HG03060 (cell line): ENCODE measurements around the gene ITGB2.

Experiments
- ATAC-seq: cut with Tn5 transposase; IDR thresholded peaks from one replicate; pipeline ENCODE4 v1.9.1; 2021; ENCODE audit warnings: low read depth, moderate number of reproducible peaks; ENCODE audit not compliant: unreplicated experiment

The ITGB2 gene

DNA sequence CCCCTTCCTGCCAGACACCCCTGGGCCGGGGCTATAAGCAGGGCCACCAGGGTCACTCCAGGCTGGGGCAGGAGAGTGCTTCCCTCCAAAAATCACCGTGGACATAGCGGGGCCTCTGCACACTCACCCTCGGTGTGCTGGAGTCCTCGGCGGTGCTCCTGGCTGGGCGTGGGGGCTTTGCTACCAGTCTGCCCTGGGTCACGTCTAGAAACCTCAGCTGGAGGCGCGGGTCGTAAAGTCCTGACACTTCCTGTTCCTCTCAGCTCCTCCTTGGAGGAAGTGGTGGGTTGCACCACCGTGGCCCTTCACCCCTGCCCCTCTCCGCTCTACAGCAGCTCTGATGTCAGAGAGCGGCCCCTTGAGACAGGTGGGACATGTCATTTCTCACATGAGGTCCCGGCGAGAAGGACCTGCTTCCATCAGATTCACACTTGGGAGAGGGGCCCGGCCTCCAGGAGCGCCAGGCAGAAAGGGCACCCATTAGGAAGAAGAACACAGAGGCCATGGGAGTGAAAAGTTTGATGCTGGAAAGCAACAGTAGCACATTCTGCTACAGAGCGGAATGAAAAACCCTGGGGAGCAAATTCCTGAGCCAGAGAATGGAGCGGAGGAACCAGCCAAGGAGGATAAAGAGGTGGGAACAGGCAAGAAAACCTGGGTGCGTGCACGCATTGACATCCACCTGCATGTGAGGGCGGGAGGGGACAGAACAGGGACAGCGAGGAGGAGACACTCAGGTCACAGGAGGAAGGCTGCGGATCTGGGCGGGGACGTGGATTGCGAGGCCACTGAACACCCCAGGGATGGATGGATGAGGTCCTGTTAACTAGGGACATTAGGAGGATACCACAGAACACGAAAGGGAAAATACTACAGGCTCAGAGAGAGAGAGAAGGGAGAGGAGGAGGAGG is at the start of gene ITGB2:
Gene ITGB2, minus strand, starts transcription at position 206 of the 911 bp plus-strand sequence. CDS start 10,117 bp downstream, outside the sequence.
- ATAC-seq = no peak

DNA sequence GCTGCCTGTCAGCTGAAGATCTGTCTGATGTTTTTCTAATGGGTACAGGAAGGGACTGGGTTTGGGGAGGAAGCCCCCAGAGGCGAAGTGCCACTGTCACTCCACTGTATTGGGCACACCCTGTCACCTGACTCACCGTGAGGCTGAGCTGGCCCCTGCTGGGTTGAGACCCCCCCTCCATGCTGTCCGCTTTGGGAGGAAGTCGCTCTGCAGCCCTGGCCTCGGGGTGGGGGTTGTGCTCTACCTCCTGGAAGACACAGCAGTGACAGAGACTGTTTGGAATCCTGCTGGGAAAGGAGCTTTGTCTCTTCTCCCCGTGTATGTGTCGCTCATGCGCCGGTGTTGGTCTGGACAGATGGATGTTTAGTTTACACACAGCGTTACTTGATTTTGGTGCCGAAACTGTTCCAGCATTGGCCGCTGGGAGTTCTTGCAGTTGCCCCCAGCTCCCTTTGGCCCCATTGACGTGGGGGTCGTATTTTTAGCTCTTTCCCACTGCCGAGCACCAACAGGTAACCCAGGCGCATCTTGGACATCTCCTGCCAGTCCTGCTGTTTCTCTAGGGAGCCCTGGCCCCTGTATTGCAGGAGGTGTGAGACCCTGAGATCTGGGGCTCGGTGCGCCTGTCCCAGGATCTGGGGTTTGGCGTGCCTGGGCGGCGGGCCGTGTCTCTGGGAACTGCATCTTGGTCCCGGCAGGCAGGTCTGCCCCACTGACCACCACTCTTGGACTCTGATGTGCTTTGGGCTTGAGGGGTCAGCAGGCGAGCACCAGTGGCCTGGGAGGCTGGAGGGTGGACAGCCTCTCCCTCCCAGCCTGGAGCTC is 49.4 kb upstream of the ITGB2 start:
- no peak for ATAC-seq

DNA sequence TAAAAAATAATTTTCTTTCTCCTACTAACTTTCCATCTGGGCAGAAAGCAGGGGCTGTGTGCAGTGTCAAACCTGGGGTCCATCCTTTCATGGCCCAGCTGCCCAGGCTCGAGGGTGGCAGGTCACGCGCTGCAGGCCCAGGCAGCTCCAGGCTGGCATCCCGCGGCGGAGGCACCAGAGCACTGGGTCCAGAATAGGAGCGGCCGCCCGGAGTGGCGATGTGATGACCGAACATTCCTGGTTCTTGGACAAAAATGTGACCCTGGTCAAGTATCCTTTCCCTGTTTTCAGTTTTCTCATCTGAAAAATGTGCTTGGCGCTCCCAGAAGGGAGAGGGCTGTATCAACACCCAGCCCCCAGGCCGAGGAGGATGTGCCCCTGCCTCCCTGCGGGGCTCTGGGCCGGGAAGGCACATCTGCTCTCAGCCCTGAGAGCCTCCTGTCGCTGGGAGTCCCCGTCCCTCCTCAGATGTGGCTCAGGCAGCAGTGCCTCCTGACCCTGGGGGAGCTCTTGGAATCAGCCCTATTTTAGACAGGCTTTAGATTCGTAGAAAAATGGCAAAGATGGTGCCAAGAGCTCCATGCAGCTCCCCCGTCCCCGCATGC is 48.5 kb upstream of the ITGB2 start:
- no peak for ATAC-seq

DNA sequence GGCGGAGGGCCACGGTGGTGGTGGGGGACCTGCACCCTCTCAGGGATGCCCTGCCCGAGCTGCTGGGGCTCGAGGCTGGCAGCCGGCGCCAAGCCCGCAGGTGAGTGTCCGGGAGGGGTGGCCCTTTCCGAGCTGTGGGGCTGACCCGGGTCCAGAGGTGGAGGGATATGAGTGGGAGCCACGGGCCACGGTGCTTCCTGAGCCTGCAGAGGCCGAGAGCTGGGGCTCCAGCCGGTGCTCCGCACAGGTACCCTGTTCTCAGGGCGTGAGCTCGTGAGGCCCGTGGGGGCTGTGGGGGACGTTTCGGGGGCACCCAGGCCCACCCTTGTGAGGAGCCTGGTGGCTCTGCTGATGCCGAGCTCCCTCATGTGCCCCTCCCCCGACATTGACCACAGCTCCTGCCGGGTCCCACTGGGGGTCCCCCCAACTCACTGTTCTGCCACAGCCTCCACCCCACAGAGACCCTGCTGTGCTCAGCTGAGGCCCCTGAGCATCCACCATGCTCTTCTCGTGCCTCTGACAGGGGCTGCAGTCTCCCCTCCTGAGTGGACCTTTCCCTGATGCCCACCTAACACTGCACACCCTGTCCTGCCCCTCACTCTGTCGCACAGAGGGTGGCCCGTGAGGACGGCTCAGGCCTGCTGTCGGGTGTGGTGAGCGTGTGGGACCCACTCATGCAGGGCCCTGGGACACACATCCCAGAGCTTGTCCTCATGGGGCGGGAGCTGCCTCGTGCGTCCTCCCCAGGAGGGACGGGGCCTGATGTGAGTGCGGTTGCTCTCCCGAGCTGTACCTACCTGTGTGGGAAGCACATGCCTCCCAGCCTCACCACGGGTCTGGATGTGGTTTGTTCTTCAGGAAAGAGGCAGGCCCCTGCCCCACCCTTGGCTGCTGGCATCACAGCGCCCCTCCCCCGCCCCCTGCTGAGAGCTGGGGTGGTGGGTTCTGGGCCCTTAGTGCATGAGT is 46.7 kb upstream of the ITGB2 start:
- ATAC-seq = no peak

DNA sequence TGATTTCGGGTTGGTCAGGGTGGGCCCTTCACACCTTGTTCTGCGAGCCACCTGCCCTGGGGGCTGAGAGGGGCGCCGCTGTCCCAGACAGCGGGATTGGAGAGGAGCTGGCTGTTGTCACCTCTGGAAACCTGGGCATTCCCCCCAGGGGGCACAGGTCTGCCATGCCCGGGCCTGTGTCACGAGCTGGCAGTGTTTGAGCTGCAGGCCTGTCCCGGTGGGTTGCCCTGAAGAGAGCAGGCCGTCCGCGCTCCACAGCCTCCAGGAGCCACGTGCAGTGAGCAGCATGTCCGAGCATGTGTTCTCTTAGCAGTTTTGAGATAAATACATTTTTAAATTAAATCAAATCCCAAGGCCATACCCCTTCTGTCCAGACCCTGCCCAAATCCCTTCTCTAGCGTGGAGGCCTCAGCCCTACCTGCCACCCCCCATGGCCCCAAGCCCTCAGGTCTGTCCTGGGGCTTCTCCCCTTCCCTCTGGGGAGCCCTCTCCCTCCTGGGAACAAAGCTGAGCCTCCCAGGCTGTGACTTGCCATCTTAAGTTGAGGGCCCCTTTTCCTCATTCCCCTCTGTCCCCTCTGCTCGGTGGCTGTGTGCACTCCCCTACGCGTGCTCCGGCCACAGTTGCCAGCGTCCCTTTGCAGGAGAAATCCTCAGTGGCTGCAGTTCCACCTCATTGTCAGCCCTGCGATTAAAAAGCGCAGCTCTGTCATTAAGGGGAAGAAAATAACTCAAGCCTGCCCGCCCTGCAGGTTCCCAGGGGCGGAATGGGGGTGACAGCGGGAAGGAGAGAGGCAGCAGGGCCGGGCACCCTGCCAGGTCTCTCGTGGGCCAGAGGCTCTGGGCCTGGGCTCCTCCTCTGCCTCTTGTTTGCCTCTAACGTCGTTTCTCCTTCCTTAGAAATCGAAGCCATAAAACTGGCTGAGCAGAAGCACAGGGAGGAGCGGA is 45.7 kb upstream of the ITGB2 start:
- no peak for ATAC-seq

DNA sequence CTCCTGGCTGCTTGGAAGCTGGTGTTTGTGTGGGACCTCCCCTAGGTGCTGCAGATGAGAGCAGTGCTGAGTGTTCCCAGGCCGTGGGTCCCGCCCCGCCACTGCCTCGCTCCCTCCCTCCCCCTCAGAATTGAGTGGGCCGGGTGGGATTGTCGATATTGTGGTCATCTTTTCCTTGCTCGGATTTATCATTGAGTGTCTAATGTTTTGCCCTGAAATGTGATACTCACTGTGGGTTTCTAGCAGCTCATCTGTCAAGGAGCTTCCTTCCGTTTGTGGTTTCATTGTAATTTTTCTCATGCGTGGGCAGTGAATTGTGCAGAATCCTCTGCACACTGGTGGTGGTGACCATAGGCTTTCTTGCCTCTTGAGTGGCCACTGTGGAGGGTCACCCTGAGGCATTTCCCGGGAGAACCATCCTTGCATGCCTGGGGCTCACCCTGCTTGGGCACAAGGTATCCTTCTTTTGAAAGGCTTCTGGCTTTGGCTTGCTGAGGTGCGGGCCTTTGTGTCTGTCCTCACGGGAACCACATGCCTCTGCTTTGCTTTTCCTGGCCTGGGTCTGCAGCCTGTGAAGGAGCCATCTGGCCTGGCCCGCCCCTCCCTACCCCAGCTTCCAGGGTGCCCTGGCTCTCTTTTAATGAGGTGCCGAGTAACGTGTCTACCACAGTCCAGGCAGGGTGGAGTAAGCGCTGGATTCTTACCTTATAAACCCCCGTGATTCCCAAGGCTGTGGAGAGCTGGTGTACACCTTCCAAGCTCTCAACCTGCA is 44.7 kb upstream of the ITGB2 start:
- no peak for ATAC-seq

DNA sequence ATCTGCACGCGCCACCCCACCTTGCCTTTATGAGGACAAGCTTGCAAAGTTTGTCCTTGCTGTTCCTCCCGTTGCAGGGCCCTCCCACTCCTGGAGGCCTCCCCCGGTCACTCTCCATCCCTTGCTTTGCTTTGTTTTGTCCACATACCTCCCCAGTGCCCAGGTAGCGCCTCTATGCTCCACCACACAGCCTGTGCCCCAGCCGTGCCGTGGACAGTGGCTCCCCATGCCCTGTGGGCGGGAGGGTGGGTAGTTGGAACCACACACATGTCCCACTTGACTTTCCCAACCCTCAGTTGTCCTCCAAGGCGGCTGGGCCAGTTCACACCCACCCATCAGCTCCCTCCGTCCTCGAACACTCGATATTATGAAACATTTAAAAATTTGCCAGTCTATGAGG is 43.7 kb upstream of the ITGB2 start:
- ATAC-seq = no peak

DNA sequence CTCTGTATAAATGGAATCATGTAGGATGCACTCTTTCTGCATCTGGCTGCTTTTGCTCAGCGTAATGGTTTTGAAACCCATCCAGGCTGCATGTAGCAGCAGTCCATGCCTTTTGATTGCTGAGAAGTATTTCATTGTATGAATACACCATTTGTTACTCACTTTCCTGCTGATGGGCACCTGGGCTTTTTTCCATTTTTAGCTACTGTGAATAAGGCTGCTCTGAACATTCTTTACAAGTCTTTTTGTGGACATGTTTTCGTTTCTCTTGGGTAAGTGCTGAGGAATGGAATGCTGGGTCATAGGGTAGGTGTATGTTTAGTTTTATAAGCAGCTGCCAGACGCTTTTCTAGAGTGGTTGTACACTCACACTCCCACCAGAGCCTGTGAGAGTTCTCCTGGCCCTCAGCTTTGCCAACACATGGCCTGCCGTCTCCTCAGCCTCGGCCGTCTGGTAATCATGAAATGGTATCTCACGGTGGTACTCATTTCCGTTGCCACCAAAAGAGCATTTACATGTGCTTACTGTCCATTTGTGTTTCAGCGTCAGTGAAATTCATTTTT is 41.8 kb upstream of the ITGB2 start:
- ATAC-seq = no peak

DNA sequence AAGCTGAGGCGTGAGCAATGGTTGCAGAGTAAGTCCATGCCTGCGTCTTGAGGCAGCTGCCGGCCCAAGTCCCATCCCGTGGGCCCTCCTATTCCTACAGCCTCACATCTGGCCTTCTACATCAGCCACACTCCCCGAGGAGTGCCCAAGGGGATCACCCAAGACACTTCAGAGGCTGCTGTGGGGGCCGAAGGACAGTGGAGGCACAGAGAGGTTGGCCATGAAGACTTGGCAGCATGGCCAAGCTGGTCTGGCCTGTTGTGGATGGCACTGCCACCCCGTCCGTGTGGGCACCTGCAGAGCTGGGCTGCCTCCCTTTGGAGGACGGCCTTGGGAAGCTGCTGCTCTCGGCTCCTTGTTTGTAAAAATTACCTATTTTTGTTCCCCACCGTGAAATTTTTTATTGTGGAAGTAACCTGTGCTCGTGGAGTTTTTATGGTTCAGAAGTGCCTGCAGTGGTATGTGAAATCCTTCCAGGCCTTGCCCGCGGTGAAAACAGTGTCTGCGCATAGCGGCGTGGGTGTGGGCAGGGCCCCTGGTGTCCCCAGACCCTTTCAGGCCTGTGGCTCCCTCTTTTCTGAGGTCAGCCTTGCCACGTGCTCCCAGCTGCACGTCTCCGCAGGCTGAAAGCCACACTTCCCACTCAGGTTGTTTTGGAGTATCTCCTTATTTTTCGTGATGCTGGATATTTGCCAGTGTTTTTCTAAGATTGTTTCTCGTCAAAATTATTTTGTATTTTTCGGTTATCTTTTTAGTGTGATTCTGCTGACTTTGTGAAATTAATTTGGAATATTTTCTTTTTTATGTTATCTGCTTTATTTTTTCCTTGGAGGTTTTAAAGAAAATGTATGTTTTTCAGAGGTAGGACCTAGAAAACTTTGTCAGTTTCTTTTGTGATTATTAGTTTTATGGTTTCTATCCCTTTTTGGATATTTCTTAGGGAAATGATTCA is 39.7 kb upstream of the ITGB2 start:
- no peak for ATAC-seq

DNA sequence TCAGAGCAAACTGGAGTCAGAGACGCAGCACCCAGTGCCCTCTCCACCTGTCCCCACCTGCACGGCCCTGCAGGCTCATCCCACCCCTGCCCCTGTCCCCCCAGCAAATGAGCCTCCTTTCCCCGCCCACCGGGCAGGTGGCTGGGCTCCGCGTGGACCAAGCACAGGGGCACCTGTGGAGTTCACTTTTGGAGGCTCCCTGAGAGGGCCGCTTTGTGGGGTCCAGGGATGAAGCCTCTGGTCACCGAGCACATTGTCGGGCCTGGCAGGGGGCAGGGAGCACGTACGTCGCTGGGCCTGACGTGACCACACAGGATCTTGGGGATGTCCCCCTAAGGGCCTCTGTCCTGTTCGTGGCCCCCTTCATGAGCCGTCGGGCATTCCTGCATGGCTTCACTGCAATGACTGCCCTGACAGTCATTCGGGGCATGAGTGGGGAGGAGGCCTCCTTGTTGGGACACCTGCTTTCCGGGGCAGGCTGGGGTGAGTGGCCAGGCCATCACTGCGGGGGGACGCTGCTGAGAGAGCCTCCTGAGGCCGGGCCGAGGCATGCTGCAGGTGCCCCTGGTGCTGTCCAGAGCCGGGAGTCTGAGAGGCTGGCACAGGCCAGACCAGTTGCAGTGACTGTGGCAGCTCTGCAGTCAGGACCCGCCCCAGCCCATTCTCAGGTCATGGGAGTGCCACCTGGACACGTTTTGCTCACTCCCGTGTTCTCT is 38.8 kb upstream of the ITGB2 start:
- ATAC-seq = no peak

DNA sequence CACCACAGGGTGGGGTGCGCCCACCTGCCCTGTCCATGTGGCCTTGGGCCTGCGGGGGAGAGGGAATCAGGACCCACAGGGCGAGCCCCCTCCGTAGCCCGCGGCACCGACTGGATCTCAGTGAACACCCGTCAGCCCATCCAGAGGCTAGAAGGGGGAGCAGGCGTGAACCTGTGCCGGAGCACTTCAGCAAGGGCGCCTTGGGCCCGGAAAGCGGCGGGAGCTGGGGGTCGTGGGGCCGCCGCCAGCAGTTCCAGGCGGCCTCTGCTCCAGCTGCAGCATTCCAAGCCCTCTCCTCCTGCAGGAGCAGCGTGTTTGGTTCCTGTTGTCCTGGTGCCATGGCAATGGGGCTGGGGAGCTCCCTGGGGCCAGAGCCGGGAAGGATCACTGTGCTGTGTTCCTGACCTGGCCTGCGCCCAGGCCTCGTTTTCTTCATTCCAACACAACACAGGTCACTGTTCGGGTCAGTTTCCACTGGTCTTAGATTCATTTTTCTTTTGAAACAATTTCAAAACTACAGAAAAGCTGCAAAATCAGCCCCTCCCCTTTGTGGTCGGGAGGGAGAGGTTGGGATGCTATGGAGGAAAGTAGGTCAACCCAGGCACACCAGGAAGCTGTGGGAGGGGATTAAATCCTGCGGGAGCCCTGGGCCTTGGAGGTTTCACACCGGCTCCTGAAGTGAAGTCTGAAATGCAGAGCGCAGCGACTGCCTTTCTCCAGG is 37.9 kb upstream of the ITGB2 start:
- ATAC-seq = no peak

DNA sequence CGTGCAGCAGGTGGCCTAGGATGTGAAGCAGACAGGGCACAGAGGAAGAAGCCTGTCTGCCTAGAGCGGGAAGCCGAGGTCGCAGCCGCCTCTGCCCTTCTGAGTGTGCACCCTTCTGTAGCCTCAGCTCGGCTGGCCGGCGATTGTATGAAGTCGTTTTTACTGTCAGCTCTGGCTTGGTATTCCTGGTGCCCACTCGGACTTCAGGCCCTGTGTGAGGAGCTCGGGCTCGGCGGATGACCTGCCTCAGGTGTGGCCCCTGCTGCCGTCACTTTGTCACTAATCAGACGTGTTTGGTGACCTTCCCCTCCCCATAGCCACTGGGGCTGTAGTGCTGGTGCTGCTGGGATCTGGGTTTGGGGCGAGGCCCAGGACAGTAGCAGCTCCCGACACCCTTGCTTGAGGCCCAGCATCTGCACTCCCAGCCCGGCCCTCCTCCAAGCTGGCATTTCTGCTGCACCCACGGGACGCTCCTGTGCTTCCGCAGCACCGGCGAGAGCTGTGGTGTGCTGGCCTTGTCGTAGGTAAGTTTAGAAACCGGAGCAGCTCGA is 37.3 kb upstream of the ITGB2 start:
- no peak for ATAC-seq

DNA sequence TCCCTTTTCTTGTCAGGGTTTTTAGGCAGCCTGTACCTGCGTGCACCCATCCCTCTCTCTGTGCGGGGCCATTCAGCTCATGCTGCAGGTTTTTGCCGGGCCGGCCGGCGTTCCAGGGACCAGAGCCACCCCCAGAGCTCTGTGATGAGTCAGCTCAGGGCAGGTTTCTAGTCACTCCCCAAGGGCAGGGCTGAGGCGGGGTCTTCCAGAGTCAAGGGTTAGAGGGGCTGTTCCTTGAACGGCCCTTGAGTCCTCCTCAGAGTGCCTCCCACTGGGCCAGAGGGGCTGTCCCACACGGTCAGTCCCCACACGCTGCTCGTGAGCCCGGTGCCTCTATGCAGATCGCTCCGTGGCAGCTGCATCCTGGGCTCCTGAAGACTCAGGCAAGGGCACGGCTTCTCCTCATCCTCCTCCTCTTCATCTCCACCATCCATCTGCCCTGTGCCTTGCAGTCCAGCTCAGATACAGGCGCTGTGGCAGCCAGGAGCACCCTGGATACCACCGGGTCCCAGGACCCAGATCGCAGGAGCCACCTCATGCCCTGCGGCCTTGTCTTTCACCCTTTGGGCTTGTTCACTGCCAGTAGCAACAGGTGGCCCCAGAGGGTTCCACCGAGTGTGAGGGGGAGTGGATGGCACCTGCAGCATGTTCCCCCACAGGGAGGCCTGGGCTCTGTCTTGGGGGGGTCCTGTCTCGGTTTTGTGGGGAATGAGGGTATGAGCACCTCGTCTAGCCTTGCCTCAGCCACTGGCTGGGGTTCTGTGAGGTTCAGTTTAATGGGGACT is 36.5 kb upstream of the ITGB2 start:
- ATAC-seq = no peak

DNA sequence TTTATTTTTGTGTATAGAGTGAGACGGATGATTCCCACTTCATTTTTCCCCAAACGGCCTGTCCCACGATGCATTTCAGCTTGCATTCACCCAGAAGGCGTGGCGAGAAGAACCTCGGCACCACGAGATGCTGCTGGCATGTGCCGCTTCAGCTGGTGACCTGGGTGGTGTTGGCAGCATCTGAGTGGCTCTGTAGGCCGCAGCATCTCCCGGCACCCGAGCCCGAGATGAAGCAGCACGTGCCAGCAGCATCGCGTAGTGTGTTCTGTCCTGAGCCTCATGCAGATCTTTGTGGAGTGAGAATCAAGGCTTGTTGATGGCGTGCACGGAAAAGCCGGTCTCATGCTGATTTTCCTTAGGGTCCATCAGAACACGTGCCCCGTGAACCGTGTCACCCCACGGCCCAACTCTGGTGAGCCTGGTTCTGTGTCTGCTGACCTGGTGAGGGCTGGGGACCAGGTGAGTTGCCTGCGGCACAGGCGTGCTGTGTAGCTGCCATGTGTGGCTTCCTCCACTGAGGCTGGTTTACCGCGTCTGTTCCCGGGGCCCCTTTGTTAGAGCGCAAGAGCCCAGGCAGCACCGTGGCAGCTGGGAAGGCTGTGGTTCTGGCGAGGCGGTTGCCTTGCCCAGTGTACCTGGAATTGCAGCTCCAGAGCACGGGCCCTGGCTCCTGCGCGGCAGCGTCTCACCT is 35.8 kb upstream of the ITGB2 start:
- ATAC-seq = no peak
